ENCODE data around the gene SMIM38. TPM values are rescaled to one million over a fixed set of nuclear protein-coding genes. Genes with fewer than 3 reads are reported as not detected.

The SMIM38 gene
- total and polyA plus RNA-seq, 8 donors = 0.33 to 6.2 (median 1.2) TPM

- DNase-seq (no peak), FAIRE-seq (no peak), ATAC-seq (no peak)
- H3K4me3 ChIP-seq = no peak overlapping the region
- 87 to 92% methylated on average over 10 of the region's 10 CpGs for whole genome bisulfite sequencing, 2 donors
- no peaks in the 10 kb centered on the region for H3K36me3 ChIP-seq
- H3K27ac ChIP-seq = no peak overlapping the region
- peaks cover 0 to 5% (median 0%) of the 10 kb centered on the region in 3 donors for H3K4me1 ChIP-seq
- intact Hi-C loops (cut with DNase I) = no loop called here
- no peak for TF ChIP-seq CTCF (IDR thresholded peaks at IDR 0.05)
- H3K27me3 ChIP-seq = no peaks in the 10 kb centered on the region
- H3K9me3 ChIP-seq = no peaks in the 10 kb centered on the region
Measured at GRCh38 chr11:69167130-69167915, 11.6 kb downstream of the SMIM38 start.

- intact Hi-C loops (cut with DNase I) = no loop called here
- H3K36me3 ChIP-seq = no peaks in the 10 kb centered on the region
- WGBS, 2 donors = 73 to 76% methylated on average over 9 of the region's 9 CpGs
- FAIRE-seq (no peak), ATAC-seq (no peak), DNase-seq (no peak)
- no peak for TF ChIP-seq CTCF (IDR thresholded peaks at IDR 0.05)
- no peaks in the 10 kb centered on the region for H3K27me3 ChIP-seq
- H3K9me3 ChIP-seq = no peaks in the 10 kb centered on the region
- peaks cover 0 to 5% (median 0%) of the 10 kb centered on the region in 3 donors for H3K4me1 ChIP-seq
- no peak overlapping the region for H3K27ac ChIP-seq
- H3K4me3 ChIP-seq = no peak overlapping the region
Measured at GRCh38 chr11:69167916-69168691, 12.4 kb downstream of the SMIM38 start.

GRCh38 chr11:69169479-69169878 lies 13.7 kb downstream of the SMIM38 start:
- peaks cover 0 to 5% (median 0%) of the 10 kb centered on the region in 3 donors for H3K4me1 ChIP-seq
- WGBS, 2 donors = 94 to 95% methylated on average over 3 of the region's 3 CpGs
- TF ChIP-seq CTCF (IDR thresholded peaks at IDR 0.05) = no peak
- H3K36me3 ChIP-seq = no peaks in the 10 kb centered on the region
- intact Hi-C loops (cut with DNase I) = no loop called here
- H3K4me3 ChIP-seq = no peak overlapping the region
- no peak for FAIRE-seq
- no peak for DNase-seq
- H3K27me3 ChIP-seq = no peaks in the 10 kb centered on the region
- no peaks in the 10 kb centered on the region for H3K9me3 ChIP-seq
- no peak for ATAC-seq
- no peak overlapping the region for H3K27ac ChIP-seq

- FAIRE-seq (no peak), ATAC-seq (no peak), DNase-seq (no peak)
- H3K36me3 ChIP-seq = no peaks in the 10 kb centered on the region
- no peak overlapping the region for H3K4me3 ChIP-seq
- peaks cover 0 to 5% (median 0%) of the 10 kb centered on the region in 3 donors for H3K4me1 ChIP-seq
- intact Hi-C loops (cut with DNase I) = no loop called here
- no peaks in the 10 kb centered on the region for H3K9me3 ChIP-seq
- no peaks in the 10 kb centered on the region for H3K27me3 ChIP-seq
- no peak for TF ChIP-seq CTCF (IDR thresholded peaks at IDR 0.05)
- no peak overlapping the region for H3K27ac ChIP-seq
- WGBS, 2 donors = 81 to 85% methylated on average over 6 of the region's 6 CpGs
Measured at GRCh38 chr11:69170704-69171103, 15.0 kb downstream of the SMIM38 start.

Data from pancreas (tissue), 10 donors.